ENCODE results near the gene FEN1.

DNA sequence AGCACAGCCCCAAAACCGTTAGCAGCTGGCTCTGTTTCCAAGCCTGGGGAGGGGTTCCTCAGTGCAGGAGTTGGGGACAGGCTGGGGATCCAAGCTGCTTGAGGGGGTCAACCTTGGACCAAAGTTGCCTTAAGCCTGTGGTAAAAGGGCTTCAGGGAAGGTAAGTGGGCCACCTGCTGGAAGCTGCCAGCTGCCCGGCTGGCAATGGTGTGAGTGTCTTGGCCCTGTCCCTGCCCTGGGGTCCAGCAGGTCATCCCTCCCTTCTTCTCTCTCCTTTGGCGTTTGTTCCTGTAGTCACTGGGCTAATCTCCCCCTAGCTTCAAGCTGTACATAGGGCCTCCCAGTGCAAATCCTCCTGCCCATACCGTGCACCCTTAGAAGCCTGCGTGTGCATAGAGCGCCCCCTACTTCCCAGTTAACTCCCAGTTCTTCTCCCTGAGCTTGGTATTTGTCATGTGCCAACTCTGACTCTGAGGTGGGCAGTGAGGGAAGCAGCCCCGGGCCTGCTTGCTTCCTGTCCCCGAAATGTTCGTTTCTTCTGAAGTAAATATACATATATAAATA, 4.7 kb upstream of the FEN1 start:
- TF ChIP-seq FOXP2 (optimal IDR thresholded peaks at IDR 0.05; ENCODE audit: control extremely low read depth, extremely low read length, insufficient read depth) (no peak), EZH2 (IDR thresholded peaks at IDR 0.05) (no peak), POLR2AphosphoS5 (IDR thresholded peaks at IDR 0.05; ENCODE audit: borderline replicate concordance, low read depth, low read length) (no peak)

Measured in SK-N-MC (cell line).